H9 (cell line): ENCODE data around the gene TMEM14C. TPM values are rescaled to one million over a fixed set of nuclear protein-coding genes. Genes with fewer than 3 reads are reported as not detected.
A peak's percentile ranks its signal among the peaks of the same experiment; 100 is the strongest.

Source experiments
- DNase-seq: peaks from one replicate; pipeline ENCODE4 v3.0.0-alpha.2; 2017
- H2AFZ ChIP-seq: one replicate; pipeline ENCODE4 v1.6.1; 2013; ENCODE audit warnings: mild to moderate bottlenecking, low read length, control low read depth, moderate library complexity
- H2AK5ac ChIP-seq: 2 replicates; pipeline ENCODE4 v1.6.1; 2013; ENCODE audit warnings: low read length, control low read depth, mixed read lengths; ENCODE audit not compliant: insufficient read length
- H2BK120ac ChIP-seq: one replicate; pipeline ENCODE4 v1.6.1; 2013; ENCODE audit warnings: low read depth, mild to moderate bottlenecking, low read length, control low read depth, inconsistent platforms; ENCODE audit not compliant: poor library complexity, severe bottlenecking
- H2BK12ac ChIP-seq: 2 replicates; pipeline ENCODE4 v1.6.1; 2013; ENCODE audit warnings: low read length, control low read depth, mixed read lengths, low read depth; ENCODE audit not compliant: insufficient read length
- H2BK15ac ChIP-seq: 2 replicates; pipeline ENCODE4 v1.6.1; 2013; ENCODE audit warnings: low read depth, low read length, control low read depth
- H2BK20ac ChIP-seq: one replicate; pipeline ENCODE4 v1.6.1; 2013; ENCODE audit warnings: low read depth, mild to moderate bottlenecking, low read length, control low read depth, inconsistent platforms; ENCODE audit not compliant: poor library complexity, severe bottlenecking
- H2BK5ac ChIP-seq: 2 replicates; pipeline ENCODE4 v1.6.1; 2013; ENCODE audit warnings: low read length, control low read depth, mixed read lengths; ENCODE audit not compliant: insufficient read length
- H3K14ac ChIP-seq: 2 replicates; pipeline ENCODE4 v1.6.1; 2013; ENCODE audit warnings: low read length, control low read depth; ENCODE audit not compliant: insufficient read depth
- H3K18ac ChIP-seq: 2 replicates; pipeline ENCODE4 v1.6.1; 2013; ENCODE audit warnings: low read depth, mild to moderate bottlenecking, mixed read lengths, low read length, control low read depth; ENCODE audit not compliant: insufficient read length
- H3K23ac ChIP-seq: 2 replicates; pipeline ENCODE4 v1.6.1; 2013; ENCODE audit warnings: low read length, control low read depth, mixed read lengths, low read depth; ENCODE audit not compliant: insufficient read length
- H3K23me2 ChIP-seq: 2 replicates; pipeline ENCODE4 v1.6.1; 2013; ENCODE audit warnings: low read depth, mild to moderate bottlenecking, mixed read lengths, low read length, control low read depth; ENCODE audit not compliant: insufficient read length, poor library complexity, severe bottlenecking
- H3K27ac ChIP-seq: 2 replicates; pipeline ENCODE4 v1.5.1; 2013; ENCODE audit warnings: low read length, control low read depth, mixed read lengths, low read depth; ENCODE audit not compliant: insufficient read length
- H3K27me3 ChIP-seq: 2 replicates; pipeline ENCODE4 v1.6.1; 2013; ENCODE audit warnings: low read length, control low read depth, inconsistent platforms; ENCODE audit not compliant: insufficient read depth
- H3K4ac ChIP-seq: 2 replicates; pipeline ENCODE4 v1.6.1; 2013; ENCODE audit warnings: low read depth, mild to moderate bottlenecking, control low read depth, inconsistent platforms, low read length, moderate library complexity
- H3K4me1 ChIP-seq: 2 replicates; pipeline ENCODE4 v1.6.1; 2013; ENCODE audit warnings: low read length, control low read depth, inconsistent platforms; ENCODE audit not compliant: insufficient read depth
- H3K4me2 ChIP-seq: 2 replicates; pipeline ENCODE4 v1.6.1; 2013; ENCODE audit warnings: low read length, control low read depth, mixed read lengths; ENCODE audit not compliant: insufficient read length, insufficient read depth
- H3K56ac ChIP-seq: 2 replicates; pipeline ENCODE4 v1.6.1; 2013; ENCODE audit warnings: low read depth, mild to moderate bottlenecking, mixed read lengths, low read length, control low read depth; ENCODE audit not compliant: insufficient read length
- H3K79me1 ChIP-seq: 2 replicates; pipeline ENCODE4 v1.6.1; 2013; ENCODE audit warnings: low read depth, mild to moderate bottlenecking, moderate library complexity, low read length, control low read depth, inconsistent platforms; ENCODE audit not compliant: insufficient read depth, poor library complexity, severe bottlenecking
- H3K79me2 ChIP-seq: 2 replicates; pipeline ENCODE4 v1.6.1; 2013; ENCODE audit warnings: low read length, control low read depth, inconsistent platforms; ENCODE audit not compliant: insufficient read depth
- H3K9ac ChIP-seq: 2 replicates; pipeline ENCODE4 v1.6.1; 2013; ENCODE audit warnings: low read length, control low read depth, mixed read lengths; ENCODE audit not compliant: insufficient read length; ENCODE audit errors: extremely low read depth
- H3K9me3 ChIP-seq: one replicate; pipeline ENCODE4 v1.6.1; 2013; ENCODE audit warnings: low read depth, low read length, inconsistent platforms; ENCODE audit not compliant: control insufficient read depth
- H3T11ph ChIP-seq: one replicate; pipeline ENCODE4 v1.6.1; 2013; ENCODE audit warnings: mild to moderate bottlenecking, low read length, control low read depth, inconsistent platforms
- H4K20me1 ChIP-seq: one replicate; pipeline ENCODE4 v1.6.1; 2013; ENCODE audit not compliant: control insufficient read depth, insufficient read length, insufficient read depth
- H4K5ac ChIP-seq: 2 replicates; pipeline ENCODE4 v1.6.1; 2013; ENCODE audit warnings: low read depth, mild to moderate bottlenecking, mixed read lengths, low read length, control low read depth; ENCODE audit not compliant: insufficient read length
- H4K8ac ChIP-seq: replicated peaks from 2 replicates; pipeline ENCODE4 v1.6.1; 2013; ENCODE audit warnings: low read length, control low read depth, mixed read lengths, low read depth; ENCODE audit not compliant: insufficient read length
- H4K91ac ChIP-seq: 2 replicates; pipeline ENCODE4 v1.6.1; 2013; ENCODE audit warnings: low read depth, mild to moderate bottlenecking, moderate library complexity, mixed read lengths, low read length, control low read depth; ENCODE audit not compliant: insufficient read length
- H3K27ac Mint-ChIP-seq, 3 experiments: 2 replicates in 2 of 3; 3 replicates in 1 of 3; pipeline ENCODE4 v1.8.0; 2020 to 2021; ENCODE audit warnings: mixed read lengths in 3 of 3, mild to moderate bottlenecking in 1 of 3, moderate library complexity in 1 of 3
- H3K27me3 Mint-ChIP-seq: 2 replicates; pipeline ENCODE4 v1.8.0; 2021; ENCODE audit warnings: low read depth, mild to moderate bottlenecking, moderate library complexity, mixed read lengths
- H3K36me3 Mint-ChIP-seq, 3 experiments: 2 replicates in 2 of 3; 3 replicates in 1 of 3; pipeline ENCODE4 v1.8.0; 2020 to 2021; ENCODE audit warnings: low read depth in 3 of 3, mixed read lengths in 3 of 3; ENCODE audit not compliant: insufficient read depth in 1 of 3
- H3K4me1 Mint-ChIP-seq, 2 experiments: 2 replicates each; pipeline ENCODE4 v1.8.0; 2020; ENCODE audit warnings: mixed read lengths in 2 of 2
- H3K4me3 Mint-ChIP-seq, 2 experiments: 2 replicates in 1 of 2; 3 replicates in 1 of 2; pipeline ENCODE4 v1.8.0; 2020 to 2021; ENCODE audit warnings: mild to moderate bottlenecking in 2 of 2, mixed read lengths in 2 of 2, moderate library complexity in 1 of 2
- H3K9me3 Mint-ChIP-seq, 2 experiments: 2 replicates in 1 of 2; 3 replicates in 1 of 2; pipeline ENCODE4 v1.8.0; 2020; ENCODE audit warnings: mild to moderate bottlenecking in 2 of 2, mixed read lengths in 2 of 2, moderate library complexity in 1 of 2
- WGBS: extraction: QIAGEN DNeasy Blood & Tissue Kit; methylation state at CpG from one replicate; pipeline ENCODE4 v1.1.7; 2013; ENCODE audit warnings: missing lambda C conversion rate, low lambda C conversion rate, mixed read lengths; ENCODE audit not compliant: insufficient read length; ENCODE audit errors: extremely low coverage; 5-methylcytosine and 5-hydroxymethylcytosine counted together
- total RNA-seq: library from RNA; stranded (reverse); gene quantifications from 2 replicates; pipeline ENCODE4 v1.2.1, GENCODE V29; 2021
- TF ChIP-seq, protein P1 (sequence below): fragments of 200-600 bp; sonication (generic); conservative IDR thresholded peaks from 3 replicates; pipeline ENCODE4 v1.8.0; 2021; ENCODE audit warnings: antibody characterized with exemption, mild to moderate bottlenecking

TMEM14C gene
- total RNA-seq, 1 experiment from 2014 or later = 94.4 TPM

DNA sequence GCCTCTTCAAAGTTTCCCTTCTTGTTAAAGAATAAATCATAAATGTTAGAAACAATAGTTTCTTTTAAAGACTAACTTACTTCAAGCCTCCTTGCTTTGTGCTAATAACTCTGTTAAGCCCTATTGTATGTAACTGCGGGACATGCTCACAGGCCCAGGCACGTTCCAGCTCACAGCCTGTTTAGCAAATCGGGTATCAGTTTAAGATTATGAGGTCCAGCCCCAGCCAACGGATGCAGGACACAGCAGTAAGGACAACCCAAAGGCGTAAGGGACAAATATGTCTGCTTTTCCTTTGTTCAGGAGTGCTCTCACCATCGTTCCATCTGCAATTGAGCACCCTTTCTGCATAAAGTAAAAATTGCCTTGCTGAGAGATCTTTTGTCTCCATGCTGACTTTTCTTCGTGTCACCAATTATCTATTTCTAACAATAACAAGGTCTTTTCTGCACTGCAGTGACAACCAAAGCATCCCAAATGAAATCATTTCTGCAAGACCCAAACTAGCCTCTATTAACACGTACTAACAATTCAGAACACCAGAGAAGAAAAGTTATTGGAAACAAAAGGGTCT, 29.8 kb upstream of the TMEM14C start:
- Histone ChIP-seq H4K5ac (peak overlapping the region; percentile 57), H3K9me3 (no peaks in the 10 kb centered on the region), H3K4me2 (peak overlapping the region; percentile 96), H3K79me1 (peaks cover 2% of the 10 kb centered on the region), H4K8ac (no peak overlapping the region), H2BK5ac (no peak overlapping the region), H2BK120ac (no peak overlapping the region), H3K56ac (no peak overlapping the region), H2BK20ac (no peak overlapping the region), H3K18ac (no peak overlapping the region), H3K23ac (no peak overlapping the region), H3T11ph (no peak overlapping the region), H2AK5ac (no peak overlapping the region), H3K27ac (no peak overlapping the region), H4K20me1 (no peaks in the 10 kb centered on the region), H3K9ac (peak overlapping the region; percentile 81), H3K23me2 (no peaks in the 10 kb centered on the region), H3K14ac (no peak overlapping the region), H3K79me2 (peaks cover 26% of the 10 kb centered on the region; the same call in 1 of the 2 replicates), H2BK12ac (no peak overlapping the region), H4K91ac (no peak overlapping the region), H3K4ac (no peak overlapping the region), H2AFZ (no peak overlapping the region), H3K4me1 (peaks cover 4% of the 10 kb centered on the region; the same call in 1 of the 2 replicates), H3K27me3 (no peaks in the 10 kb centered on the region), H2BK15ac (no peak overlapping the region)
- no peak for DNase-seq
- peaks cover 9 to 25% (median 10%) of the 10 kb centered on the region in 3 experiments for H3K36me3 Mint-ChIP-seq
- no peaks in the 10 kb centered on the region for H3K27me3 Mint-ChIP-seq
- WGBS = no CpG with 5 or more reads among the region's 8 CpGs
- H3K9me3 Mint-ChIP-seq = no peaks in the 10 kb centered on the region; a peak in 1 of 5 replicates
- TF ChIP-seq, protein P1, sequence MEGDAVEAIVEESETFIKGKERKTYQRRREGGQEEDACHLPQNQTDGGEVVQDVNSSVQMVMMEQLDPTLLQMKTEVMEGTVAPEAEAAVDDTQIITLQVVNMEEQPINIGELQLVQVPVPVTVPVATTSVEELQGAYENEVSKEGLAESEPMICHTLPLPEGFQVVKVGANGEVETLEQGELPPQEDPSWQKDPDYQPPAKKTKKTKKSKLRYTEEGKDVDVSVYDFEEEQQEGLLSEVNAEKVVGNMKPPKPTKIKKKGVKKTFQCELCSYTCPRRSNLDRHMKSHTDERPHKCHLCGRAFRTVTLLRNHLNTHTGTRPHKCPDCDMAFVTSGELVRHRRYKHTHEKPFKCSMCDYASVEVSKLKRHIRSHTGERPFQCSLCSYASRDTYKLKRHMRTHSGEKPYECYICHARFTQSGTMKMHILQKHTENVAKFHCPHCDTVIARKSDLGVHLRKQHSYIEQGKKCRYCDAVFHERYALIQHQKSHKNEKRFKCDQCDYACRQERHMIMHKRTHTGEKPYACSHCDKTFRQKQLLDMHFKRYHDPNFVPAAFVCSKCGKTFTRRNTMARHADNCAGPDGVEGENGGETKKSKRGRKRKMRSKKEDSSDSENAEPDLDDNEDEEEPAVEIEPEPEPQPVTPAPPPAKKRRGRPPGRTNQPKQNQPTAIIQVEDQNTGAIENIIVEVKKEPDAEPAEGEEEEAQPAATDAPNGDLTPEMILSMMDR = no peak
- H3K27ac Mint-ChIP-seq = peak overlapping the region; percentile 78 to 92 (median 87); a peak in 6 of 7 replicates
- peak overlapping the region; percentile 97 to 98 for H3K4me3 Mint-ChIP-seq
- H3K4me1 Mint-ChIP-seq = peaks cover 41 to 42% of the 10 kb centered on the region in 2 experiments
